M059J (cell line): ENCODE measurements around the gene MTMR6. TPM values are rescaled to one million over a fixed set of nuclear protein-coding genes. Genes with fewer than 3 reads are reported as not detected.

Source experiments
- DNase-seq: peaks from one replicate; pipeline ENCODE4 v3.0.0-alpha.2; 2012; ENCODE audit warnings: low read depth
- total RNA-seq: library from RNA; depleted of rRNA; stranded (reverse); fragments of >200 nt; shearing (Covaris generic); gene quantifications from 2 replicates; pipeline ENCODE4 v1.2.3, GENCODE V29; 2014

The MTMR6 gene
- total RNA-seq, 1 experiment from 2014 or later: 20.3 TPM

DNA sequence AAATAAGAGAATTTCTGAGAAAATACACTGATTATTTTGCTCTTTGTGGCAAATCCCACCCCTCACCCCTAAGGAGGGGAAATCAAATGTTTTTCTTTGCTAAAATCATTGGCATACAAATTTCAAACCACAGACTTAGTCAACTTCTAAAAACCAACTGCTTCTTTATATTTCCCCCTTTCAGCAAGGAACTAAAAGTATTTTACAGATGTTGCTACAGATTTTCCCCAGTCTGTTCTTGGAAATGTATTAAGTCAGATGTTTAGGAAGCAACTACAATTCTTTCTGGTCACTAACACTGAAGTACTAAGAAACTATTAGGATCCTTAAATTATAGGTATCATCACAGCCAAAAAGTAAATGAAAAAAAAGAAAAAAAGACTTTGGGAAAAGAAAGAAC lies 6.9 kb downstream of the MTMR6 start:
- DNase-seq: no peak

- DNase-seq: peak; percentile 38
Observed at GRCh38 chr13:25276748-25277147, 10.5 kb downstream of the MTMR6 start.

DNA sequence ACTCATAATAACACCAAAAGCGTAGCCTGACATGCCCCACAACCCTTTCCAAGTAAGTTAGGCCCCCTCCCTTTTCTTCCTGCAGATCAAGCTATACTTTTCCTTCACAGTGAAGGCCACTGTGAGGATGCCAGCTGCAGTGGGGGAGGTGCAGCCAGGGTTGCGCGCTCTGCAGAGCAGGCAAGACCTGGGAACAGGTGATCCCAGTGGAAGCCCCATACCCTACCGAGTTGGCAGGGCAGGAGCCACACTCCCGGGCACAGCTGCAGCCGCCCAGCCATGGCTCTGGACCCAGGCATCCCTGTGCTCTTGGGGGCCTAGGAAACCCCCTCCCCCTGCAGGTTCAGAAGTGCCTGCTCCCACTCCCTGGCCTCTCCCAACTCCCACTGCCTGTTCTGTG lies 18.7 kb downstream of the MTMR6 start:
- DNase-seq: no peak

DNA sequence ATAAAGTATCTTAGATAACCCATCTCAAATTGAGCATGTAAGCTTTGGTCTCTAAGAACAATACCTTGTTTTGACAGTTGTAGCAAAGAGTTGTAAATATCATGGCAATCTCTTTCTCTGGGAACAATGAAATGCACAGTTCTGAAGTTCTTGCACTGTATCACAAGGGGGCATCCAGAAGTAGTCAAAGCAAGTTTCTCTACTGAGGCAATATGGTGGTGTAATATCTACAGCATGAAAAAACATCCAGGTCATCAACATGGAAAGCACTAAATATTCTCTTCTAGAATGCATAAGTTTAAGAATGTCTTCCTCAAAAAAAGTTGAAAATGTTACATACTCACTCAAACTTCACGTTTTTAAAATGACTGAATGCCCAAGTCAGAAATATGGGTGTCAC lies 19.6 kb downstream of the MTMR6 start:
- DNase-seq: no peak

- no peak for DNase-seq
Observed at GRCh38 chr13:25266706-25267105, 20.6 kb downstream of the MTMR6 start.

GRCh38 chr13:25262261-25262660 lies 25.0 kb downstream of the MTMR6 start:
- DNase-seq: no peak

DNA sequence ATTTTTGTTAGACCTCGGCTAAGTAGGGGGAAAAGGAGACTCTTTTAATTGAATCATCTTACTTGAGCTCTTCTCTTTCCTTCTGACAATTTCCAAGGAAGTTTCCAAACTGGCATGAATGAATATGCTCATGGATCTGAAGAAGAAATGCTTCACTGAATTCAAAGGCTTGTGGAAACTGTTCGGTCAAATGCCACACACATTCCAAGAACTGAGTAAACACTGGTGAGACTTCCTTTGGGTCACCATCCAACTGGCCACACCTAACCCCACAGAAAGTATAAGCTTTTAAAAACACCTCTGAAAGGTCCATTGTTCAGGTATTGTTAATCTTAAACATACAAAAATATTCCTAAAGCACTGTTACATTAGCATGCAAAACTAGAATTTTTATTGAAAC lies 33.6 kb downstream of the MTMR6 start:
- DNase-seq: no peak

DNA sequence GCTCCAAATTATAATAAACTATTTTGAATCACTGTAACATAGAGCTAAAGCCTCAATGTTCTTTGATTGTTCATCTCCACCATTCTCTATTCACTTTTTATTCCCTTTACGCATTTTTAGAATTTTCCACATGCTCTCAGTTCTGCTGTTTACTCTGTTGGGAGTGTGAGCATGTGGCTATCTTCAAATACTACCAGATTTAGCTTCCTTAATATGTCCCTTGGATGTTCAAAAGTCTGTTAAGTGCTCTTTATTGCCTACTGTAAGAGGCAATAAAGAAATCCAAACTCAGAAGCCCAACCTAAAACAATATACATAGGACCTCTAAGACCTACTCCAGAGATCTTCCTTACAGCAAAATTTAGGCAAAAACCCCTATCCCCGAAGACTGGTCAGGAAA lies 34.5 kb downstream of the MTMR6 start:
- DNase-seq: no peak

- DNase-seq: no peak
Observed at GRCh38 chr13:25252225-25252624, 35.1 kb downstream of the MTMR6 start.

DNA sequence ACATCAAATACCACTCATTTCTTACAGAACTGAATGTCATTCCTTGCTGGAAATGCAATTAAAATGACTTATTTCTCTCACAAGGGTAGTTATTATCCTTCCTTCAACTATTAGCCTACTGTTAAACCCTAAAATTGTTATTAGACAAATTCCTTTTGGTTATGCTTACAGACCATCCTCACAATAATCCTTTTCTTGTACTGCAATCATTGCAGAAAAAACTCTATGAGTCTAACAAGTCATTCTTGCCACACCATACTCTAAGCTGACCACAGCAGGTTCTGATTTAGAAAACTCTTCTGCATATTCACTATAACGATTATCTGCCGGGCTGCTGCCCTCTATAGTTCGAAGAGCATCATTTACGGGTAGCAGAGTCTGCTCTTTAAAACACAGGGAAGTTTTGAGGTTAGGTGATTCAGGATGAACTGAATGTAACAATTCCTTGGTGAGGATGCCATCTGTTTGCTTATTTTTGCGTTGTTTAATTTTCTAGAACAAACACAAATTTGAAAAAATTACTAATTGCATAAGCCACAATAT lies 38.2 kb downstream of the MTMR6 start:
- DNase-seq: peak; percentile 6

DNA sequence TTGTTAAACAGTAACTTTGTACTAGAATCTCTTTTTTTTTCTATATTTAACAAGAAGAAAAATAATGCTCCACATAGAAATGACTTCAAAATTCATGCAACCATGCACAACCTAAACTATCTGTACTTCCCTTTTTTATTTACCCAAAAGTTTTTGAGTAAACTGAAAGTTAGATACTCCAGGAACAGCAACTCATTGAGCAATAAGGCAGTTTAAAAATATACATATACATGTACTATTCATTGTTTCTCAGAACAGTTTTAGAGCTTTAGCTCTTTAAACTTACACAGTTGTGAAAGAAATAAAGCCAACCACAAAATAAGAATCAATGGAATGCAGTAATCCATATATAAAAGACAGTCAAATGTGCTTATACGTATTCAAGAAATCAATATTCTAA lies 39.2 kb downstream of the MTMR6 start:
- no peak for DNase-seq

GRCh38 chr13:25247360-25247759 lies 39.9 kb downstream of the MTMR6 start:
- DNase-seq: no peak

- no peak for DNase-seq
Observed at GRCh38 chr13:25244123-25244522, 43.2 kb downstream of the MTMR6 start.

GRCh38 chr13:25242956-25243355 lies 44.3 kb downstream of the MTMR6 start:
- no peak for DNase-seq

GRCh38 chr13:25241007-25241406 lies 46.3 kb downstream of the MTMR6 start:
- DNase-seq: no peak

DNA sequence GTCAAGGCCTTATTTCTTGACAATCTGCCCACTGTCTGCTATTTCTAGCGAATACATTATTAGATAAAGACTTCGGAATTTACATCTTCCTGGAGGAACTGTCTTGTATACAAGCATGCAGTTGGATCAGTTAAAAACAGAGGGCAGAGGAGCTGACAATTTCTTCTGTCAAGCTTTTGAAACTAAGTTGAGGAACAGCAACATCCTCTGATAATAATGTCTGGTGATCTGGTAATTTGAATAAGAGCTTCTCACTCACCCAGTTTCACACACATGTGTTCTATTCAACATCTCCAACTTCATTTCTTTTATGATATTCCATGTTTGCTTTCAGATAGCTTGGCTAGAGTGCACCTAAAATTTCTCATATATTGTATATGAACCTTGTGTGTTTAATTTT lies 50.2 kb downstream of the MTMR6 start:
- no peak for DNase-seq

- no peak for DNase-seq
Observed at GRCh38 chr13:25233861-25234260, 53.4 kb downstream of the MTMR6 start.

DNA sequence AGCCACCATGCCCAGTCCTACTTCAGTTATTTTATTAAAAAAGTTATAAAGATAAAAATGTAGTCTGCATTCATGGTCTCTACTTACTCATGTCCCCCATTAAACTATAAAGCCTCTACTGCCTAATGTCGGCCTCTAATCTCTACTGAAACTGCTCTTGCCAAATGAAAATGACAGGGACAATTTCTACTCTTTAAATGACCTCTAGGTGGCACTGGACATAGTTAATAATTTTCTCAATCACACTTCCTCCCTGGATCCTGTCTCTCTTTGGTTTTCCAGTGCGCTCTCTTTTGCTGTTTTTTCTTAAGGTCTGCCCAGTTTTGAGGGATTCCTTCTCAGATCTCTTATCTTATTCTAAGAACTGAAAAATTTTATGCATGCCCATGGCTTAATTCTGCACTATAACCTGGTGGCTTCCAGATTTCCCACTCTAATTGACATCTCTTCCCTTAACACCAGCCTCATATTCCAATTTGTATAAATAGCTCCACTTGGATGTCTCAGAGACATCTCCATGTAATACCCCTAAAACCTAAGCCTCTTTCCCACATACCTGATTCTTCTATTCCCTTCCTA lies 54.3 kb downstream of the MTMR6 start:
- DNase-seq: peak; percentile 34

GRCh38 chr13:25231517-25231916 lies 55.8 kb downstream of the MTMR6 start:
- no peak for DNase-seq

- no peak for DNase-seq
Observed at GRCh38 chr13:25227690-25228089, 59.6 kb downstream of the MTMR6 start.

GRCh38 chr13:25225970-25226369 lies 61.3 kb downstream of the MTMR6 start:
- no peak for DNase-seq

DNA sequence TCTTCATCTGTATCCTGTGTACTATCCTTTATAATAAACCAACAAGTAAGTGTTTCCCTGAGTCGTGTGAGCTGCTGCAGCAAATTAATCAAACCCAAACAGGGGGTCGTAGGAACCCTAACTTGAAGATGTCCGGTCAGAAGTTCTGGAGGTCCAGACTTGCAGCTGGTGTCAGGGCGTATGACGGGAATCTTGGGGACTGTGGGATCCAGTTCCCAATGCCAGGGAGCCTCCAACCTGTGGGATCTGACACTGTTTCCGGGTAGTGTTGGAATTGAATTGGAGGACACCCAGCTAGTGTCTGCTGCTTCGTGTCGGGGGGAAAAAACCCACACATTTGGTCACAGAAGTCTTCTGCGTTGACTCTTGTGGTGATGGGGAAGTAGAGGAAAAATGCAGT lies 63.1 kb downstream of the MTMR6 start:
- no peak for DNase-seq

DNA sequence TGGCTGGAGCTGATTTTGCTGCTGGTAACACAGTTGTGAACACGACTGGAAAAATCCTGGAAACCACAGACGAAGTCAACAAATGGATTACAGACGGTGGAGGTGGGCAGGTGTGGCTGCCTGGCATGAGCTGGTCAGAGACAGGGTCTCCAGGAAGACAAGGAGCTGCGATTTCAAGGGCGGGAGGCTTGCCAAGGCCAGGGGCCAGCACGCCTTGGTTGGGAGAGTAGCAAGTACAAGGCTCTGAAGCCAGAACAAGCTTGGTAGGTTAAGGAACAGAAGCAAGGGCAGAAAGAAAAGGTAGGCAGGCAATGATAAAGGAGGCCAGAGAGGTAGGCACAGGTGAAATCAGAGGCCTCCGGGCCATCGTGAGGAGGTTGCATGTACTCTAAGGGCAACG lies 64.5 kb downstream of the MTMR6 start:
- DNase-seq: no peak

- DNase-seq: no peak
Observed at GRCh38 chr13:25218019-25218418, 69.3 kb downstream of the MTMR6 start.
